ENCODE measurements around the gene SPEN.
"Not testable (repeated sequence)": the region's sequence is repeated elsewhere in the genome, so short reads cannot be mapped to it uniquely, and the experiment has no call there.

DNA sequence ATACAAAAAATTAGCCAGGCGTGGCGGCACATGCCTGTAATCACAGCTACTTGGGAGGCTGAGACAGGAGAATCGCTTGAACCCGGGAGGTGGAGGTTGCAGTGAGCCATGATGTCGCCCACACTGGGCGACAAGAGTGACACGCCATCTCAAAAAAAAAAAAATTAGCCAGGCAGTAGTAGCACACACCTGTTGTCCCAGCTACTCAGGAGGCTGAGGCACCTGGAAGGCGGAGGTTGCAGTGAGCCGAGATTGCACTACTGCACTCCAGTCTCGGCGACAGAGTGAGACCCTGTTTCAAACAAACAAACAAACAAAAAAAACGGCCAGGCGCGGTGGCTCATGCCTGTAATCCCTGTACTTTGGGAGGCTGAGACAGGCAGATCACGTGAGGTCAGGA lies 19.9 kb upstream of the SPEN start:
- TF ChIP-seq, protein P1, sequence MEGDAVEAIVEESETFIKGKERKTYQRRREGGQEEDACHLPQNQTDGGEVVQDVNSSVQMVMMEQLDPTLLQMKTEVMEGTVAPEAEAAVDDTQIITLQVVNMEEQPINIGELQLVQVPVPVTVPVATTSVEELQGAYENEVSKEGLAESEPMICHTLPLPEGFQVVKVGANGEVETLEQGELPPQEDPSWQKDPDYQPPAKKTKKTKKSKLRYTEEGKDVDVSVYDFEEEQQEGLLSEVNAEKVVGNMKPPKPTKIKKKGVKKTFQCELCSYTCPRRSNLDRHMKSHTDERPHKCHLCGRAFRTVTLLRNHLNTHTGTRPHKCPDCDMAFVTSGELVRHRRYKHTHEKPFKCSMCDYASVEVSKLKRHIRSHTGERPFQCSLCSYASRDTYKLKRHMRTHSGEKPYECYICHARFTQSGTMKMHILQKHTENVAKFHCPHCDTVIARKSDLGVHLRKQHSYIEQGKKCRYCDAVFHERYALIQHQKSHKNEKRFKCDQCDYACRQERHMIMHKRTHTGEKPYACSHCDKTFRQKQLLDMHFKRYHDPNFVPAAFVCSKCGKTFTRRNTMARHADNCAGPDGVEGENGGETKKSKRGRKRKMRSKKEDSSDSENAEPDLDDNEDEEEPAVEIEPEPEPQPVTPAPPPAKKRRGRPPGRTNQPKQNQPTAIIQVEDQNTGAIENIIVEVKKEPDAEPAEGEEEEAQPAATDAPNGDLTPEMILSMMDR (IDR thresholded peaks at IDR 0.05), result not testable (repeated sequence)
- not testable (repeated sequence) for TF ChIP-seq POLR2AphosphoS5 (IDR thresholded peaks at IDR 0.05); EP300 (IDR thresholded peaks at IDR 0.05); POLR2A (IDR thresholded peaks at IDR 0.05; ENCODE audit: low read depth)

All from esophagus muscularis mucosa (tissue), 4 donors.